GM12865 (cell line): Measurements from ENCODE around the gene PARVA.

Source experiments
- DNase-seq: peaks from one replicate; pipeline ENCODE4 v3.0.0; 2010; ENCODE audit warnings: low read depth
- H3K4me3 ChIP-seq: 2 replicates; pipeline ENCODE4 v1.5.1; 2011; ENCODE audit warnings: mild to moderate bottlenecking, low read depth, low read length, control low read depth
- TF ChIP-seq, protein P1 (sequence below): IDR thresholded peaks from 2 replicates; pipeline ENCODE4 v1.5.1; 2011; ENCODE audit warnings: low read length, control low read depth, low read depth, inconsistent platforms; ENCODE audit not compliant: insufficient read depth; ENCODE audit errors: missing control alignments

The PARVA gene

DNA sequence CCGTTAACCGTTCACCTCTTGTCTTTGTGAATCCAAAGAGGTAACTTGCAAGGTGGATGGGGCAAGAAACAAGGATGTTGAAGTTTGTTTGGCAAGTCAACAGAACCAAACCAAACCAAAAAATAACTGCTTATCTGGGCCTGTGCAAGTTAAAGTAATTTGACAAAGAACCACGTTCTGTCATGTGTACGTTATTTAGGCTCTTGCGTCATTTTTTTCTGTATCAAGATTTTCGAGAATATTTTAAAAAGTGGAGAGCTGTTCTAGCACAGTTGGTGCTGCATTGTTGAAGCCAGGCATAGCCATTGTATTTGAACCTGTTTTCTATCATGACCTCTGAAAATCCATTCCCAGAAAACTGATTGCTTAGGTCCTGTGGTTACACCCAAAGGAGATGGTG lies 55.1 kb downstream of the PARVA start:
- no peak overlapping the region for H3K4me3 ChIP-seq
- no peak for DNase-seq
- TF ChIP-seq, protein P1, sequence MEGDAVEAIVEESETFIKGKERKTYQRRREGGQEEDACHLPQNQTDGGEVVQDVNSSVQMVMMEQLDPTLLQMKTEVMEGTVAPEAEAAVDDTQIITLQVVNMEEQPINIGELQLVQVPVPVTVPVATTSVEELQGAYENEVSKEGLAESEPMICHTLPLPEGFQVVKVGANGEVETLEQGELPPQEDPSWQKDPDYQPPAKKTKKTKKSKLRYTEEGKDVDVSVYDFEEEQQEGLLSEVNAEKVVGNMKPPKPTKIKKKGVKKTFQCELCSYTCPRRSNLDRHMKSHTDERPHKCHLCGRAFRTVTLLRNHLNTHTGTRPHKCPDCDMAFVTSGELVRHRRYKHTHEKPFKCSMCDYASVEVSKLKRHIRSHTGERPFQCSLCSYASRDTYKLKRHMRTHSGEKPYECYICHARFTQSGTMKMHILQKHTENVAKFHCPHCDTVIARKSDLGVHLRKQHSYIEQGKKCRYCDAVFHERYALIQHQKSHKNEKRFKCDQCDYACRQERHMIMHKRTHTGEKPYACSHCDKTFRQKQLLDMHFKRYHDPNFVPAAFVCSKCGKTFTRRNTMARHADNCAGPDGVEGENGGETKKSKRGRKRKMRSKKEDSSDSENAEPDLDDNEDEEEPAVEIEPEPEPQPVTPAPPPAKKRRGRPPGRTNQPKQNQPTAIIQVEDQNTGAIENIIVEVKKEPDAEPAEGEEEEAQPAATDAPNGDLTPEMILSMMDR: no peak

DNA sequence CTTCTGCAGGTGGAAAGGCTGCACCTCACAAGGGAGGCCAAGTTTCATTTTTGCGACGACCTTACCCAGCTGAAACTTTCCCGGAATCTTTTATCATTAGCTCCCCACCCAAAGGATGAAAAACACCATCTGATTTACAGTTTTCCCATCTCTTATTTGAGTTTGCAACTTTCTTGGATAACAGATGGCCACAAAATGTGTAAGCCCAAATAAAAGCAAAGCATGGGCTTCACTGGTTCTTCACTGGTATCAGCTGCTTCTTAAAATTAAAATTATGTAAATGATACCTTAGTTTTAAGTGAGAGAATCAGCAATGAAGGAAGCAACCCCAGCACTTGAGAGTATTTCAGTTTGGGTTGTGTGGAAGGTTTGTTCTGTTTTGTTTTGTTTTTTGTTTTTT lies 55.8 kb downstream of the PARVA start:
- no peak for DNase-seq
- TF ChIP-seq, protein P1: no peak
- no peak overlapping the region for H3K4me3 ChIP-seq

DNA sequence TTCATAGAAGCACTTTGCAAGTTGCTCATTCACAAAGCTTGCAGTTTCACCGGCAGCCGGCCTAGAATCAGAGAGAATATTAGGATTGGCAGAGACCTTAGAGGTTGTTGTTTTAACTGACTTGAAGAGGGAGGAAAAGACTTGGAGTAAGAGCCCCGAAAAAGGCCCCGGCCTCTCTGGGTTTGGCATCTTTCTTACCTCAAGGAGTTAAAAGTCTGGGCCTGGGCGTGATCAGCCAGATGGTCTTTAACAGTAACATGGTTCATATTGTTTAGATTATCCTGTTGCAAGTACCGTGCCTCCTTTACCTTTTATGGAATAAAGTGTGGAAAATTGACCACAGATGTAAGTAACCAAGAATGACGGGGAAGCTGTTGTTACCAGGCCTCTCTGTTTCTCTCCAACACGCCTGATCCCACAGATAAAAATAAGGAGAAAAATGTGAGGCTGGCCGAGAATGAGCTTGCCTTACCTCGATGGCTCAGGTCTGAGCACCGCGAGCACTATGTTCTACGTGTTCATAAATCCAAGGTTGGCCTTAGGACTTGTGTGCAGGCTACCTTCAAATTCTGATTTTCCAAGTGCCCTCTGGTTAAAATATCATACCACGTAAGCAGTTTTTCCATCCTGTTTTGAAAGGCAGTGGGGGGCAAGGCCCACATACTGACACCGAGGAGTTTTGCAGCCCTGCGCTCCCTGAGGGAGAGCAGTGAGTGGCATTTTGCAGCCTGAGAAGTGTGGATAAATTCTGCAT lies 56.4 kb downstream of the PARVA start:
- H3K4me3 ChIP-seq: no peak overlapping the region
- DNase-seq: no peak
- TF ChIP-seq, protein P1: no peak

DNA sequence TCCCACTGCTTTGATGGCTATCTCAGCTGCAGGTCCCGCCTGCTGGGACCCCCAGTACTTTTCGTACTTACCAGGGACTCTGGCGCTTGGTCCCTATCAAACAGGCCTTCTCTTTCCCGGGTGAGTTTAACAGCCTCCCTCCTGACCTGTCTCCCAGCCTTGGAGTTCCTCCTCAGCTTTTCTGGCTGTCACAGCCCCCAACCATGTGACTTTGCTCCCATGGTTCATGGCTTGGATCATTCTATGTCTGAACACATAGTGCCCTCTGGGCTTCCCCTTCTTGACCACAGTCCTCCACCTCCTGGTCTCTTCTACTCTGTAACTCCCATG lies 56.9 kb downstream of the PARVA start:
- H3K4me3 ChIP-seq: no peak overlapping the region
- DNase-seq: no peak
- TF ChIP-seq, protein P1: no peak

DNA sequence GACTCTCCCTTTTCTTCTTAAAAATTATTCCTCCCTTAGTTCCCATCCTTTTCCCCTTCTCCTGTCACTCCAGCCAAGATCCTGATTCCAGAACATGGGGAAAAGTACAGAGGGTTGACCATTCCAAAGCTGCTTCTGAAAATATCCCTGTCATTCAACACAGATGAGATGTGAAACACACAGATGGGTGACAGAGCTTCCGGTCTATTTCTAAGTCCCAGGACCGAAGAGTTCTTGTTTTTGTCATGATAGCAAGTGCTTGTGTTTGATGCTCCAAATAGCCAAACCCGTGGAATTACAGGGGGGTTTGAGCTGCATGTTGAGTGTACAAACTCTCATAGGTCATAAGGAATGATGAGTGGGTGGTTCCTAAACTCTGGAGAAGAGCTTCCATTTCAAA lies 57.9 kb downstream of the PARVA start:
- H3K4me3 ChIP-seq: no peak overlapping the region
- no peak for DNase-seq
- TF ChIP-seq, protein P1: no peak

DNA sequence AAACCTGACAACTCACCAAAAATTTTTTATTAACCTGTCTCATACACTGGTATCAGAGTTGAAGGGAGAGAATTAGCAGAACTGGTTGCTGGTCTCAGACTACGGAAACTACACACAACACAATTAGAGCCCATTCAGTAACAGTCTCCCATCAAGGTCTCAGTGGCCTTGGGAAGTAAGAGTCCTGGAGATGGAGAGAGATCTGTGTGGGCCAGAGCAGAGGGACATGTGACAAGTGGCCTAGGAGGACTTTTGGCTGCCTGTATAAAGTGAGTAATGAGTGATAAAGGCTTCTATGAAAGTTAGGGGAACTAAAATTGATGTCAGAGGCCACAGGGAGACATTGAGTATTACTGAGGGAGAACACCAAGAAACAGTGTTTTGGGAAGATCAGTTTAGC lies 58.9 kb downstream of the PARVA start:
- H3K4me3 ChIP-seq: no peak overlapping the region
- TF ChIP-seq, protein P1: no peak
- DNase-seq: no peak

DNA sequence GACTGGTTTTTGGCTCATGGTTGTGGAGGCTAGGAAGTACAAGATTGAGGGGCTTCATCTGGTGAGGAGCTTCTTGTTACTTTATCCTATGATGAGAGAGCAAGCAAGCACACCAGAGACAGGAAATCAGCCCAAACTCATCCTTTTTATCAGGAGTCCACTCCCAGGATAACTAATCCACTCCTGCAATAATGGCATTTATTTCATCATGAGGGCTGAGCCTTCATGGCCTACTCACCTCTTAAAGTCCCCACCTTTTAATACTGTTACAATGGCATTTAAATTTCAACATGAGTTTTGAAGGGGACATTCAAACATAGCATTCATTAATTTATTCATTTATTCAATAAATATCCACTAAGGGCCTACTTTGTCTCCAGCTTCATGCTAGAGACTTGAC lies 60.9 kb downstream of the PARVA start:
- no peak for DNase-seq
- H3K4me3 ChIP-seq: no peak overlapping the region
- TF ChIP-seq, protein P1: no peak
